Brain microvascular endothelial cell (primary cell): ENCODE measurements around the gene MRPS23.

Experiments
- DNase-seq: peaks from one replicate; pipeline ENCODE4 v3.0.0-alpha.2; 2020
- H3K27ac ChIP-seq: fragments of 250-450 bp; sonication (Bioruptor Pico); 2 replicates; pipeline ENCODE4 v1.5.1; 2020; ENCODE audit warnings: mild to moderate bottlenecking, moderate library complexity
- H3K27me3 ChIP-seq: fragments of 250-450 bp; sonication (Bioruptor Pico); replicated peaks from 2 replicates; pipeline ENCODE4 v1.5.1; 2020; ENCODE audit warnings: mild to moderate bottlenecking
- H3K36me3 ChIP-seq: fragments of 250-450 bp; sonication (Bioruptor Pico); replicated peaks from 2 replicates; pipeline ENCODE4 v1.5.1; 2020; ENCODE audit warnings: mild to moderate bottlenecking
- H3K4me3 ChIP-seq: 2 replicates; pipeline ENCODE4 v1.5.1; 2011; ENCODE audit warnings: low read depth, mild to moderate bottlenecking, control low read depth, low read length, moderate library complexity
- in situ Hi-C: cut with HindIII; loops from 2 replicates; pipeline ENCODE4 v1.10.0; 2017; ENCODE audit warnings: low sequenced_read_pairs, low pct_ligation_motif_present
- TF ChIP-seq, protein P1 (sequence below): IDR thresholded peaks from 2 replicates; pipeline ENCODE4 v1.5.1; 2011; ENCODE audit warnings: low read depth, mild to moderate bottlenecking, moderate library complexity, low read length, control low read depth, inconsistent platforms; ENCODE audit errors: missing control alignments

Gene MRPS23

DNA sequence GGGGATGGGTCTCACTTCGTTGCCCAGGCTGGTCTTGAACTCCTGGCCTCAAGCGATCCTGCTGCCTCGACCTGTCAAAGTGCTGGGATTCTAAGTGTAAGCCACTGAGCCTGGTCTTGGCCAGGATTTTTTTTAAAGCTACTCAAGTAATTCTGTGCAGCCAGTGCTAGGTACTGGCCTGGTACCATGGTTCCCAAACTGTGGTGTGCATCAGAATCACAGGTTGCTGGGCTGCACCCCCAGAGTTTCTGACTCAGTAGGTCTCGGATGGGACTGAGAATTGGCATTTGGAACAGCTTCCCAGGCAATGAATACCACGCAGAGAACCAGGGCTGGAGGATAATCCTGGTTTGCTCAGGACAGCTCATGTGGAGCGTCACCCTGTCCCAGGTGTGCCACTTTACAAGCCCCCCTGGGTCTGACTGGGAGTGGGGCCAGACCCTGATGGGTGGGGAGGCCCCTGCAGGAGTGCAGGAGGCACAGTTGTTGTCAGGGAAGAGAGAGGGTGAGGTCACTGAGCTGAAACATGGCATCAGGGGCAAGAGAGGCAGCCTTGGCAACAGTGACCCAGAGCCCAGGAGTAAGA, 10.7 kb upstream of the MRPS23 start:
- Histone ChIP-seq H3K27ac (no peak overlapping the region), H3K36me3 (no peaks in the 10 kb centered on the region), H3K27me3 (no peaks in the 10 kb centered on the region), H3K4me3 (no peak overlapping the region)
- no peak for DNase-seq
- in situ Hi-C loops = no loop called here
- TF ChIP-seq, protein P1, sequence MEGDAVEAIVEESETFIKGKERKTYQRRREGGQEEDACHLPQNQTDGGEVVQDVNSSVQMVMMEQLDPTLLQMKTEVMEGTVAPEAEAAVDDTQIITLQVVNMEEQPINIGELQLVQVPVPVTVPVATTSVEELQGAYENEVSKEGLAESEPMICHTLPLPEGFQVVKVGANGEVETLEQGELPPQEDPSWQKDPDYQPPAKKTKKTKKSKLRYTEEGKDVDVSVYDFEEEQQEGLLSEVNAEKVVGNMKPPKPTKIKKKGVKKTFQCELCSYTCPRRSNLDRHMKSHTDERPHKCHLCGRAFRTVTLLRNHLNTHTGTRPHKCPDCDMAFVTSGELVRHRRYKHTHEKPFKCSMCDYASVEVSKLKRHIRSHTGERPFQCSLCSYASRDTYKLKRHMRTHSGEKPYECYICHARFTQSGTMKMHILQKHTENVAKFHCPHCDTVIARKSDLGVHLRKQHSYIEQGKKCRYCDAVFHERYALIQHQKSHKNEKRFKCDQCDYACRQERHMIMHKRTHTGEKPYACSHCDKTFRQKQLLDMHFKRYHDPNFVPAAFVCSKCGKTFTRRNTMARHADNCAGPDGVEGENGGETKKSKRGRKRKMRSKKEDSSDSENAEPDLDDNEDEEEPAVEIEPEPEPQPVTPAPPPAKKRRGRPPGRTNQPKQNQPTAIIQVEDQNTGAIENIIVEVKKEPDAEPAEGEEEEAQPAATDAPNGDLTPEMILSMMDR = no peak

DNA sequence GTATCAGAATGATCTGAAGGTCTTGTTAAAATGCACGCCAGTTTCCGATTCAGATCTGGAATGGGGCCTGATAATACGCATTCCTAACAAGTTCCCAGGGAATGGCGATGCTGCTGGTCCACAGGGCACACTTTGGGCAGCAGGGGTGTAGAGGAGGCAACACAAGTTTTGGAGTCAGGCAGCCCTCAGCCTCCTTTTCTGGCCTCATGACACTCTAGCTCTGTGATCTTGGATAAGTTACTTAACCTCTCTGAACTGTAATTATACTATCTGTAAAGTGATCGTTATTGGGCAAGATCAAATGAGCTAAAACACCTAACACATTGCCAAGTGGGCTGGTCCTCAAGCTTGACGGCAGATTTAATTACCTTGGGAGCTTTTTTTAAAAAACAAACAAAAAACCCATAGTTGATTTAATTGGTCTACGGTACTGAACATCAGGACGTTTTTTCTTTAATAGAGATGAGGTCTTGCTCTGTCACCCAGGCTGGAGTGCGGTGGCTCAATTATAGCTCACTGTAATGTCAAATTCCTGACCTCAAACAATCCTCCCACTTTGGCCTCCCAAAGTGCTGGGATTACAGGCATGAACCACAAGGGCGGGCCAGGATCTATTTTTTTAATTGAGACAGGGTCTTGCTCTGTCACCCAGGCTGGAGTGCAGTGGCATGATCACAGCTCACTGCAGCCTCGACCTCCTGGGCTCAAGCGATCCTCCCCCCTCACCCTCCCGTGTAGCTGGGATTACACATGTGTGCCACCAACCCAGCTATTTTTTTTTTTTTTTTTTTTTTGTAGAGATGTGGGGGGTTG, 10.0 kb upstream of the MRPS23 start:
- Histone ChIP-seq H3K27me3 (no peaks in the 10 kb centered on the region), H3K27ac (no peak overlapping the region), H3K36me3 (no peaks in the 10 kb centered on the region), H3K4me3 (no peak overlapping the region)
- in situ Hi-C loops = loop anchor here (5.0 kb wide), 1 partner anchor 132 kb away; no protein-coding TSS in a partner anchor
- TF ChIP-seq, protein P1 = no peak
- DNase-seq = no peak

DNA sequence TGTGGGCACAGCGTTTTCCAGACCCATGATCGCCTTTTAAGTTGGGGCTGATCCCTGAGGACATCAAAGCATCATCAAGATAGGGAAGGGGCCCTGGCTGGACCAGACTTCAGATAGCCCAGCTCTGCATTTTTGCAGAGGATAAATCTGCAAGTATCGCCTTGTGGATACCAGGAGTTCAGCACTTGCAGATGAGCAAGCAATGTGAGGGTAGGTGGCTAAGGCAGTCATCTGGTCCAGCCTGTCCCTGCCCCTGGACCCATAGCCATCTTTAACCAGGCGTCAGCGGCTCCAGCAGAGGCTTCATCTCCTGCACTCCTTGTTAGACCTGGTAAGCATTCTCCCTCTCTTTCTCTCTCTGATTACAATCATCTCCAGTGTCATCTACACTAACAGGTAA, 9.0 kb upstream of the MRPS23 start:
- Histone ChIP-seq H3K36me3 (no peaks in the 10 kb centered on the region), H3K4me3 (no peak overlapping the region), H3K27me3 (no peaks in the 10 kb centered on the region), H3K27ac (no peak overlapping the region)
- TF ChIP-seq, protein P1 = no peak
- DNase-seq = no peak
- in situ Hi-C loops = loop anchor here (5.0 kb wide), 1 partner anchor 133 kb away; no protein-coding TSS in a partner anchor

DNA sequence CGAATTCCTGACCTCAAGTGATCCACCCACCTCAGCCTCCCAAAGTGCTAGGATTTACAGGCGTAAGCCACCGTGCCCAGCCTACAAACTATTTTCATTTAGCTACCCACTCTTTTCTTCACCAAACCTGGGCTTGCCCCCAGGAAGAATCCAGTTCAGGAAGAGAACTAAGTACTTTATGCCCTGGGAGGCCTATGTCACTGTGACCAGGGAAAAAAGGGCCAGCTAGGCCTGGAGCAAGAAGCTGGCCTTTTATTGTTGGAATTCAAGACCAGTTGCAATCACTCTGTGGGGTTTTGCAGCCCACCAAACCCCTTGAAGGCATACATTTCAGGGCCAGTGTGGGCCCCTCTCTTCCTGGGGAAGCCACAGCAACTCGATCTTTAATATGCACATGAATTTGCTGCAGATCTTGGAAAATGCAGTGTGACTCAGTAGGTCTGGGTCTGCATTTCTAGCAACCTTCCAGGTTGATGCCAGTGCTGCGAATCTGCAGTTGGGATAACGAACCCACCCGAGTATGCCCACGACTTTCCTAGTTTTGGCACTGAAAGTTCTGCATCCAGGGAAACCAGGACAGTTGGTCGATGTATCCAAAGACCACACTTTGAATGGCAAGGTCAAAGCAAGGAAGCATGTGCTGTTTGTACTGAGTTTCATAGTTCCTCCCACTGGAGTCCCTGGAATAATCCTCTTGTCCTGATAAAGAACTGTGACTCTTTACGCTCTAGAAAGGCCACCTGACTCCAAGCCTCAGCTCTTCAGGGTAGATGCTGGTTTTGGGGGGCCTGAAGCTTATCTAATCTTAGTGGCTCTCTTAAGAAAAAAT, 7.2 kb upstream of the MRPS23 start:
- H3K4me3 ChIP-seq = no peak overlapping the region
- TF ChIP-seq, protein P1 = no peak
- H3K36me3 ChIP-seq = no peaks in the 10 kb centered on the region
- in situ Hi-C loops = loop anchor here (5.0 kb wide), 1 partner anchor 135 kb away; no protein-coding TSS in a partner anchor
- no peak for DNase-seq
- H3K27me3 ChIP-seq = no peaks in the 10 kb centered on the region
- H3K27ac ChIP-seq = no peak overlapping the region

DNA sequence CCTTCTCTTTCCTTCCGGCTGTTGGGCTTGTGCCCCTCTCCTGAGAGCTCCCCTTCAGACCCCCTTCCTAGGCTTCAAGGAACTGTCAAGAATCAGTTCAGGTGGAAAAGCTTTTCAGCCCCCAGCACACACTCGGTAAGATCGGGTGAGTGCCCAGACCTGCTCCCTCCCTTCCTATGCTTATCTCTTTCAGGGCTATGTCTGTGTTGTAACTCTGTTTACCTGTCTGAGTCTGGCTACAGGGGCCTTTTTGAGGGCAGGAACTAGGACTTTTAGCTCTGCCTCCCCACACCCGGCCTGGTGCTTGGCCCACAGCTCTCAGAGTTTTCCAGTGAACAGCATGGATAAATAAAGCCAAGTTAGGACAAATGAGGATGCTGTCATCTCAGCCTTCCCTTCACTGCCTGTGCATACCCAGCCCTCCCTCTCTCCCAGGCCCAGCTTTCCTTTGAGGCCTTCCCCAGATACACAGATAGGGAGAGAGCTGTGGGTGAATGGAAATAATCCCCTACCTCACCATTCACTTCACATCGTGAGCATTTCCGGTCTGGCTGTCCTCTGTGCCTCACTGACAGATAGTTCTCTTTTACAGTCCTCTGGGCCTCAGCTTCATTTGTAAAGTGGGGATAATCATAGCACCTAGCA, 5.7 kb upstream of the MRPS23 start:
- in situ Hi-C loops = loop anchor here (5.0 kb wide), 1 partner anchor 137 kb away; no protein-coding TSS in a partner anchor
- H3K27me3 ChIP-seq = no peaks in the 10 kb centered on the region
- H3K36me3 ChIP-seq = no peaks in the 10 kb centered on the region
- no peak overlapping the region for H3K4me3 ChIP-seq
- no peak for DNase-seq
- TF ChIP-seq, protein P1 = no peak
- no peak overlapping the region for H3K27ac ChIP-seq
